Stimulated activated CD4-positive, alpha-beta T cell treated with anti-CD3 and anti-CD28 coated beads, Interleukin-15, amount 100 ng/mL, for 48 hours (primary cell): Measurements from ENCODE around the gene DNAJC11.

Source experiments
- DNase-seq, 2 donors: peaks; one replicate each; pipeline ENCODE4 v3.0.0-alpha.2; 2020; ENCODE audit warnings: low read depth in 2 of 2

Gene DNAJC11

GRCh38 chr1:6585081-6585722 is 116.4 kb downstream of the DNAJC11 start:
- no peak for DNase-seq
